ENCODE data around the gene KBTBD6.
"Not testable (repeated sequence)": the region's sequence is repeated elsewhere in the genome, so short reads cannot be mapped to it uniquely, and the experiment has no call there.

The KBTBD6 gene

GRCh38 chr13:41132512-41133152 lies at the start of gene KBTBD6:
KBTBD6 (minus strand) TSS chr13:41132802; CDS start chr13:41132511, 291 bp downstream.
- peak; percentile 90 to 94 for DNase-seq (ENCODE audit: low read depth in 2 of 2)

GRCh38 chr13:41182231-41182630 lies 49.6 kb upstream of the KBTBD6 start:
- no peak for DNase-seq (ENCODE audit: low read depth in 2 of 2)

GRCh38 chr13:41179593-41180250 lies 47.1 kb upstream of the KBTBD6 start:
- DNase-seq (ENCODE audit: low read depth in 2 of 2) = no peak

- no peak for DNase-seq (ENCODE audit: low read depth in 2 of 2)
Observed at GRCh38 chr13:41178040-41178439, 45.4 kb upstream of the KBTBD6 start.

GRCh38 chr13:41177616-41178015 lies 45.0 kb upstream of the KBTBD6 start:
- DNase-seq (ENCODE audit: low read depth in 2 of 2) = no peak

- DNase-seq (ENCODE audit: low read depth in 2 of 2) = not testable (repeated sequence)
Observed at GRCh38 chr13:41175576-41175975, 43.0 kb upstream of the KBTBD6 start.

GRCh38 chr13:41162151-41162550 lies 29.5 kb upstream of the KBTBD6 start:
- DNase-seq (ENCODE audit: low read depth in 2 of 2) = no peak

GRCh38 chr13:41159174-41159573 lies 26.6 kb upstream of the KBTBD6 start:
- no peak for DNase-seq (ENCODE audit: low read depth in 2 of 2)

- DNase-seq (ENCODE audit: low read depth in 2 of 2) = no peak
Observed at GRCh38 chr13:41157048-41157717, 24.6 kb upstream of the KBTBD6 start.

GRCh38 chr13:41156620-41157019 lies 24.0 kb upstream of the KBTBD6 start:
- DNase-seq (ENCODE audit: low read depth in 2 of 2) = no peak

GRCh38 chr13:41154042-41154441 lies 21.4 kb upstream of the KBTBD6 start:
- no peak for DNase-seq (ENCODE audit: low read depth in 2 of 2)

GRCh38 chr13:41152005-41152404 lies 19.4 kb upstream of the KBTBD6 start:
- no peak for DNase-seq (ENCODE audit: low read depth in 2 of 2)

GRCh38 chr13:41150058-41150457 lies 17.5 kb upstream of the KBTBD6 start:
- DNase-seq (ENCODE audit: low read depth in 2 of 2) = no peak

GRCh38 chr13:41148419-41149283 lies 16.0 kb upstream of the KBTBD6 start:
- DNase-seq (ENCODE audit: low read depth in 2 of 2) = no peak

- no peak for DNase-seq (ENCODE audit: low read depth in 2 of 2)
Observed at GRCh38 chr13:41145136-41145908, 12.7 kb upstream of the KBTBD6 start.

- no peak for DNase-seq (ENCODE audit: low read depth in 2 of 2)
Observed at GRCh38 chr13:41144576-41144975, 12.0 kb upstream of the KBTBD6 start.

GRCh38 chr13:41139296-41139966 lies 6.8 kb upstream of the KBTBD6 start:
- DNase-seq (ENCODE audit: low read depth in 2 of 2) = no peak

- no peak for DNase-seq (ENCODE audit: low read depth in 2 of 2)
Observed at GRCh38 chr13:41137951-41138350, 5.3 kb upstream of the KBTBD6 start.

- no peak for DNase-seq (ENCODE audit: low read depth in 2 of 2)
Observed at GRCh38 chr13:41137241-41137640, 4.6 kb upstream of the KBTBD6 start.

GRCh38 chr13:41136396-41137031 lies 3.9 kb upstream of the KBTBD6 start:
- DNase-seq (ENCODE audit: low read depth in 2 of 2) = no peak
